EH (cell line): ENCODE data around the gene DELE1.
"Not testable (repeated sequence)": the region's sequence is repeated elsewhere in the genome, so short reads cannot be mapped to it uniquely, and the experiment has no call there.

ENCODE experiments used
- DNase-seq: peaks from one replicate; pipeline ENCODE4 v3.0.0-alpha.2; 2015; ENCODE audit warnings: low read depth

Gene DELE1

DNA sequence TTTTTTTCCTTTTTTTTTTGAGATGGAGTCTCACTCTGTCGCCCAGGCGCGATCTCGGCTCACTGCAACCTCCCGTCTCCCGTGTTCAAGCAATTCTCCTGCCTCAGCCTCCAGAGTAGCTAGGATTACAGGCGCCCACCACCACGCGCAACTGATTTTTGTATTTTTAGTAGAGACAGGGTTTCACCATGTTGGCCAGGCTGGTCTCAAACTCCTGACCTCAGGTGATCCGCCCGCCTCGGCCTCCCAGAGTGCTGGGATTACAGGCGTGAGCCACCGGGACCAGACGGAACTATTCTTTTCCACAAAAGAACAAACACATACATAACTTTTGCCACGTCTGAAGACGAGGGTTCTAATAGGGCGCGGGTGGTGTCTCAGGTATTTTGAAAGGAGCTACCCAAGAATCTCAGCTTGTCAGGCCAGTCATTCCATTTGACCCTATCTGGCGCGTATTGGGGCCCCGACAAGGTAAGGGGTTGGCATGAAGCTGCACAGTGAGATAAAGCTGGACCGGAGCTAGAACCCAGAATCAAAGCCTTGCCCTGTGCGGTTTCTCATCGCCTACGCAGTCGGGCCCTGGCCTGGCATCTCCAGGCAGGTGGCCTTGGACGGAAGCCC lies 734 bp upstream of the DELE1 start:
- DNase-seq: not testable (repeated sequence)

DNA sequence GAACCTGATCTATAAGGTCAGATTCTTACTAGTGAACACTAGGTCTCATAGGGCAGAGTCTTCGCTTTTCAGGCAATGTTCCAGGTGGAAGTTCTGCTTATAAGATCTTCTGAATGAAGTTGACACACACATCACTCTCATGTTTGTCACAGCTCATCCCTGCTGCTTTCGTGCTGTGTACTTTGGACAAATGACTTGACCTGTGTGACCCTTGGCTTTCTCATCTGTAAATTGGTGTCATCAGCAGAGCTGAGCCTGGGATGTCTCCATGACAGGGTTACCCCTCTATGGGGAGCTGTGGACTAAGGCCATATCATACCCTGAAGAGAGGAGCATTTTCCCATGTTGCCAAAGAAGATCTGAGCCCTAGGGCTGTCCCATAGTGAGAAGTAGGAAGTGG lies 2.8 kb downstream of the DELE1 start:
- DNase-seq: no peak

- no peak for DNase-seq
Measured at GRCh38 chr5:141928051-141928450, 4.4 kb downstream of the DELE1 start.

- no peak for DNase-seq
Measured at GRCh38 chr5:141929398-141930058, 5.9 kb downstream of the DELE1 start.

GRCh38 chr5:141931694-141932093 lies 8.0 kb downstream of the DELE1 start:
- no peak for DNase-seq

- no peak for DNase-seq
Measured at GRCh38 chr5:141933151-141933550, 9.5 kb downstream of the DELE1 start.

- DNase-seq: no peak
Measured at GRCh38 chr5:141934099-141934844, 10.6 kb downstream of the DELE1 start.

DNA sequence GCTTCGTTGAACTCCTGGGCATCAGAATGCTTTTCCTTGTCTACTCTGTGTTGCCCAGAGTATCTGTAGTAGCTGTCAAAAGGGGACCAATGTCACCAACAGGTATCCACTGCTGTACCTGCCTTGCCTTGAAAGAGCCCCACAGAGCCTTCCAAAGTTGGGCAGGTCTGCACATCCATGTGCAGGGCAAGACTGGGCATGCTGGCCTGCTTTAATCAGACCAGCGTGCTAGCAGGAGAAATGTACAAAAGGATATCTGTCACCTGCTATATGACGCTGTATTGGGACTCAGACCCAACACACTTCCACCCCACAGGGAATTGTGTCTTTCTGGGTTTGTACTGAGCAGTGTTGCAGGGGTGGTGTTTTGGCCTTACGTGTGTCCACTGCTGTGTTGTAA lies 11.9 kb downstream of the DELE1 start:
- no peak for DNase-seq

GRCh38 chr5:141940695-141941271 lies 17.1 kb downstream of the DELE1 start:
- DNase-seq: peak; percentile 69

- DNase-seq: peak; percentile 57
Measured at GRCh38 chr5:141941307-141941706, 17.6 kb downstream of the DELE1 start.

GRCh38 chr5:141941779-141942178 lies 18.1 kb downstream of the DELE1 start:
- no peak for DNase-seq

DNA sequence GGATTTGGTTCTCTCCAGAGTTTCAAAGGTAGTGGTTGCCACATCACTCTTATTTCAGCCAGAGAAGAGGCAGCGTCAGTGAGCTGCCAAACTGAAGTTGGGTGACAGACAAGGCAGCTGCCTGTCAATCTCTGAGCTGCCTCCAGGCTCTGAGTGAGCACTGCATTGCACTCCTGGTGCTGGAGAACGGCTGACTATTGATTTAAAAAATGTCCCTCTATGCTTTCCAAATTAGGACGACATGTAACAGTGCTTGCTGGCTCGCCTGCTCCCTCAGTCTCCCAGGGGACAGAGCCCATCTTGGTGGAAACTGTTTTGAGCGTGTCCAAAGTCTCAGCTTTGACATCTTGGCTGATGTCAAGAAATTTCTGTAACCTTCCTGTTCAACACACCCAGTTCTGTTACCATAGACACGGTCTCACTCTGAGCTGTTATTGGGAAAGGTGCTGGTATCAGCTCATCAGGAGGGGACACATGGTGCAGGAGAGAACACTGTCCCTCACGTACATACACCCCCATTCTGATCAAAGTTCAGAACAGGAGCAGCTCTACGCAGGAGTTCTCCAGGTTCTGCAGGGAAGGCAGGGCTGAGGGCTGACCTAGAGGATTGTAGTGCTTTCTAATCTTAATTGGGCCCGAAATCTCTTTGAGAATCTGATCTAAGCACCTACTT lies 18.6 kb downstream of the DELE1 start:
- DNase-seq: no peak

DNA sequence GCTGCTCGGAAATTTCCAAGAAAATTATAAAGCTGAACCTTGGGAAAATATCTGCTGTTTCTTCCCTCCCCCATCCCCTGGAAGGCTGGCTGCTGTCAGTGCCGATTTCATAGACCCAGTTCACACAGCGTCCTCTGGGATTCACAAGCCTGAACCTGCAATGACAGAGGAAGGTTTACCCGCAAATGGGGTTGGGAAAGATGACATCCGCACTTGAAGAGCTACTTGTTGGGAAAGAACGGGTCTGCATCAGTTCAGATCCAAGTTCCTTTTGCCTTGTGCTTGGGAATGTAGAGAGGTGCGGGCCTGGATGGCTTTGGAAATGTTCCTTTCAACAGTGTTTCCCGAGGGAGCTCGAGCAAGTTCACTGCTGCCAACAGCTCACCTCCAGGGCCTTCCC lies 20.4 kb downstream of the DELE1 start:
- DNase-seq: no peak

DNA sequence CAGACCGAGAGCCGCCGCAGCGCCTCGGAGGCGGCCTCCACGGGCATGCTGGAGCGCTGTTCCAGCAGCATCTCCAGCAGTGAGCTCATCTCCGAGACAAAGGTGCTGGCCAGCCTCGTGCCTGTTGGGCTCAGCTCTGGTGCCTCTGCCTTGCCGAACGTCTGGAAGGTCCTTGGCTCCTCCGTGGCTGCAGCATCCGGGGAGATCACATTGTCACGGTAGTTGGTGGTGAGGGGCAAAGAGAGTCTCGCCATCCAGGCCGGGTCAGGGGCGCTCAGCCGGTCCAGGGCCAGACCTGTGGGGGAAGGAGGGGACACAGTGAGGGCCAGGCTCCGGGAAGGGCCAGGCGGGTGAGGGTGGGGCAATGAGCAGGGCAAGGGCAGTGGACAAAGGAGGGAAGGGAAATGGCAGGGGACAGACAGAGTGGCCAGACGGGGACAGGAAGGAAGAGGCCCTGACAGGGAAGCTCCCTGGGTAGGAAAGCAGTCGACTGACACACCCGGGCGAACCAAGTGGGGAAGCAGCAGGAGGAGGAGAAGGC lies 21.9 kb downstream of the DELE1 start:
- DNase-seq: peak; percentile 34

GRCh38 chr5:141947316-141947715 lies 23.6 kb downstream of the DELE1 start:
- DNase-seq: no peak

GRCh38 chr5:141948812-141949211 lies 25.1 kb downstream of the DELE1 start:
- no peak for DNase-seq

GRCh38 chr5:141949511-141949910 lies 25.8 kb downstream of the DELE1 start:
- no peak for DNase-seq

DNA sequence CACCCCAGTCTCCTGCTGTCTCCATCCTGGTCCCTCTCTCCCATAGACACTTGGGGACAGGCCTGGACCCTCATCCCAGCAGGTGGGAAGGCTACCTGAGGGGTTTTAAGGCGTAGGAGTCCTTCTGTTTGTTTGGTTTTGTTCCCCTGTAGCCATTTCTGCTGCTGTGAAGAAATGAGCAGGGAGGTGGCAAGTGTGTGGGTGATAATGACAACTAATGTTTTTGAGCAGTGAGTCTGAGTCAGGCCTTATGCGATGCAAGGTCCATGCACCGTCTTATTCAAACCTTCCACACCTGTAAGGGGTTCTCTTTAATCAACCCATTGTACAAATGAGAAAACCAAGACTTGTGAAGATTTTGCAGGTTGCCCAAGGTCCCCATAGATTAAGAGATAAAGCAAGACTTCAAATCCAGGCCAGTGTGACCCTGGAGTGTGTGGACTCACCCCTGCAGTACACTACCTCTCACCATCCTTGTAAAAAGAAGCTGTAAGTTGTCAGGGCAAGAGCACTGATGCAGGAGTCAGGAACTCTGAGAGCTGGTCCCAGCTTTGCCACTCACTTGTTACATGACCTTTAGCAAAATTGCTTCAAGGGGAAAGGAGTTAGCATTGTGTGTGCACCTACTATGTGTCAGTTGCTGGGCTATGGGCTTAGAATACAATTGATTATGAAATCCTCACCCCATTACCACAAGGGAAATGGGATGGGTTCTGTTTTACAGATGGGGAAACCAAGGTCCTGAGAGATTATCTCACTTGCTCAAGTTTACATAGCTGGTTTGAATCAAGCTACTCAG lies 26.7 kb downstream of the DELE1 start:
- DNase-seq: no peak

- no peak for DNase-seq
Measured at GRCh38 chr5:141951332-141951781, 27.7 kb downstream of the DELE1 start.

GRCh38 chr5:141952020-141952419 lies 28.3 kb downstream of the DELE1 start:
- DNase-seq: no peak

DNA sequence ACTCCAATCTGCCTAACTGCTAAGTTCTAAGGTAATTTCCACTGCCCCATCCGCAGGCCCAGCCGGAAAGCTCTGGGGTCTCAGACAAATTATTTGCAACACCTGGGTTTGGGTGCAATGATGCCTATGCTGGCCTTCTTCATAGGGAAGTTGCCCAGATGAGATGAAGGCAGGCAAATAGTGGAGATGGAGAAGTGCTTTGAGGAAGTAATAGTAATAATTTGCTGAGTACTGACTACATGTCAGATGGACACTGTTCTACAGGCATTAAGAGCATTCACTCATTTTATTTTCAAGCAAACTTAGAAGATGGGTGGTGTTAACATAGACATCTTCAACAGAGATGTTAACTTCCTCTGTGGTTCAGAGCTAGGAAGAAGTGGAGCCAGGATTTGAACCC lies 30.5 kb downstream of the DELE1 start:
- no peak for DNase-seq
